ENCODE results near the gene ANP32E. TPM values are rescaled to one million over a fixed set of nuclear protein-coding genes. Genes with fewer than 3 reads are reported as not detected.
A peak's percentile ranks its signal among the peaks of the same experiment; 100 is the strongest.

Gene ANP32E
- total and polyA plus RNA-seq, 9 of the 15 experiments (the other 6 are each of a cell fraction or from before 2014, with no cell fraction given) = 60.4 to 197 (median 104) TPM

- TF ChIP-seq TCFL5 (CRISPR knock-in tag; conservative IDR thresholded peaks at IDR 0.05) (no peak), ATF7 (IDR thresholded peaks at IDR 0.05) (peak; percentile 89), ZNF165 (CRISPR knock-in tag; IDR thresholded peaks at IDR 0.05; ENCODE audit: borderline replicate concordance) (no peak), ZSCAN29 (IDR thresholded peaks at IDR 0.05) (no peak), ZNF695 (CRISPR knock-in tag; IDR thresholded peaks at IDR 0.05) (no peak), CBX2 (IDR thresholded peaks at IDR 0.05; ENCODE audit: insufficient read depth, low read length, poor library complexity, severe bottlenecking) (no peak), BACH1 (tag; IDR thresholded peaks at IDR 0.05) (no peak), NFXL1 (CRISPR knock-in tag; IDR thresholded peaks at IDR 0.05) (no peak), TFAP4 (CRISPR knock-in tag; IDR thresholded peaks at IDR 0.05; ENCODE audit: borderline replicate concordance) (peak; percentile 70; the same call in 1 of the 2 replicates), DLX4 (CRISPR knock-in tag; IDR thresholded peaks at IDR 0.05) (no peak), ZNF398 (CRISPR knock-in tag; IDR thresholded peaks at IDR 0.05) (no peak), FOXK1 (CRISPR knock-in tag; IDR thresholded peaks at IDR 0.05; ENCODE audit: borderline replicate concordance) (0 out of 2 replicates have a peak, but pooled peaks have one; percentile 74), ZC3H8 (IDR thresholded peaks at IDR 0.05) (0 out of 2 replicates have a peak, but pooled peaks have one; percentile 57), EP400 (IDR thresholded peaks at IDR 0.05) (peak; percentile 99), RFX7 (CRISPR knock-in tag; IDR thresholded peaks at IDR 0.05) (no peak), TAF9B (IDR thresholded peaks at IDR 0.05; ENCODE audit: partially characterized antibody) (peak; percentile 100), FOSL1 (tag; conservative IDR thresholded peaks at IDR 0.05) (peak; percentile 67), KAT2B (IDR thresholded peaks at IDR 0.05; ENCODE audit: low read depth, low read length) (no peak)
- TF ChIP-seq, protein P1, sequence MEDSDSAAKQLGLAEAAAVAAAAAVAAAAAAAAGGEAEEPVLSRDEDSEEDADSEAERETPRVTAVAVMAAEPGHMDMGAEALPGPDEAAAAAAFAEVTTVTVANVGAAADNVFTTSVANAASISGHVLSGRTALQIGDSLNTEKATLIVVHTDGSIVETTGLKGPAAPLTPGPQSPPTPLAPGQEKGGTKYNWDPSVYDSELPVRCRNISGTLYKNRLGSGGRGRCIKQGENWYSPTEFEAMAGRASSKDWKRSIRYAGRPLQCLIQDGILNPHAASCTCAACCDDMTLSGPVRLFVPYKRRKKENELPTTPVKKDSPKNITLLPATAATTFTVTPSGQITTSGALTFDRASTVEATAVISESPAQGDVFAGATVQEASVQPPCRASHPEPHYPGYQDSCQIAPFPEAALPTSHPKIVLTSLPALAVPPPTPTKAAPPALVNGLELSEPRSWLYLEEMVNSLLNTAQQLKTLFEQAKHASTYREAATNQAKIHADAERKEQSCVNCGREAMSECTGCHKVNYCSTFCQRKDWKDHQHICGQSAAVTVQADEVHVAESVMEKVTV (CRISPR knock-in tag; IDR thresholded peaks at IDR 0.05) = no peak
- TF ChIP-seq, protein P2, sequence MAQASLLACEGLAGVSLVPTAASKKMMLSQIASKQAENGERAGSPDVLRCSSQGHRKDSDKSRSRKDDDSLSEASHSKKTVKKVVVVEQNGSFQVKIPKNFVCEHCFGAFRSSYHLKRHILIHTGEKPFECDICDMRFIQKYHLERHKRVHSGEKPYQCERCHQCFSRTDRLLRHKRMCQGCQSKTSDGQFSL (CRISPR knock-in tag; IDR thresholded peaks at IDR 0.05) = peak; percentile 87; the same call in 1 of the 2 replicates
- TF ChIP-seq, protein P2 (tag; IDR thresholded peaks at IDR 0.05) = peak in 1 of 2 experiments; percentile 96; a peak in 2 of 4 replicates
These were observed at the start of gene ANP32E (continued) for GRCh38 chr1:150235852-150236613.

Measured in K562 (cell line).